Body of pancreas (tissue), 4 donors: Measurements from ENCODE around the gene XPR1. TPM values are rescaled to one million over a fixed set of nuclear protein-coding genes. Genes with fewer than 3 reads are reported as not detected.

Experiments
- ATAC-seq: fragments of 150-250 bp; one replicate; pipeline ENCODE4 v1.9.1; 2016
- DNase-seq, 4 donors: peaks; one replicate each; pipeline ENCODE4 v3.0.0-alpha.2; 2019
- H3K27ac ChIP-seq, 4 donors: fragments of 200-600 bp; sonication (generic); 1 replicate in 3 of 4; 2 replicates in 1 of 4; pipeline versions ENCODE4 v1.5.1 to v1.6.1; 2016 to 2019; ENCODE audit warnings: mild to moderate bottlenecking in 1 of 4, mixed read lengths in 1 of 4, moderate library complexity in 1 of 4
- H3K27me3 ChIP-seq, 2 donors: fragments of 200-600 bp; sonication (generic); one replicate each; pipeline ENCODE4 v1.6.0; 2016; ENCODE audit warnings: mild to moderate bottlenecking in 1 of 2
- H3K36me3 ChIP-seq, 2 donors: fragments of 200-600 bp; sonication (generic); replicated peaks in 1 of 2; 2 replicates each; pipeline ENCODE4 v1.5.1; 2016; ENCODE audit warnings: low read depth in 2 of 2; ENCODE audit not compliant: insufficient read depth in 1 of 2
- H3K4me1 ChIP-seq: fragments of 200-600 bp; sonication (generic); one replicate; pipeline ENCODE4 v1.6.0; 2016
- H3K4me3 ChIP-seq, 2 donors: fragments of 200-600 bp; sonication (generic); 1 replicate in 1 of 2; 2 replicates in 1 of 2; pipeline ENCODE4 v1.5.1; 2016 to 2019
- H3K9me3 ChIP-seq, 3 donors: fragments of 200-600 bp; sonication (generic); 1 replicate in 2 of 3; 2 replicates in 1 of 3; pipeline ENCODE4 v1.5.1; 2016
- POLR2A ChIP-seq, 3 donors: fragments of 450-650 bp; IDR thresholded peaks; one replicate each; pipeline ENCODE4 v1.6.1; 2016; ENCODE audit warnings: antibody characterized with exemption in 3 of 3, mild to moderate bottlenecking in 2 of 3
- WGBS, 2 donors: methylation state at CpG; one replicate each; pipeline ENCODE4 v1.1.5; 2017; 5-methylcytosine and 5-hydroxymethylcytosine counted together
- intact Hi-C: fragments of 100-400 bp; cut with DNase I; formaldehyde crosslinking; loops from one replicate; pipeline ENCODE4 v1.15.1; 2023
- total RNA-seq, 2 donors: library from RNA; depleted of rRNA; stranded (reverse); fragments of >200 nt; gene quantifications; one replicate each; pipeline ENCODE4 v1.1.0, GENCODE V29; 2016
- TF ChIP-seq, protein P1 (sequence below), 7 experiments: fragments of 450-650 bp in 4 of 7; fragments of 200-600 bp in 3 of 7; sonication (generic) in 3 of 7; IDR thresholded peaks; one replicate each; pipeline ENCODE4 v1.5.1; 2016 to 2019; ENCODE audit warnings: antibody characterized with exemption in 7 of 7

The XPR1 gene
- total RNA-seq, 2 donors from 2014 or later = 11.5 to 13.0 TPM

DNA sequence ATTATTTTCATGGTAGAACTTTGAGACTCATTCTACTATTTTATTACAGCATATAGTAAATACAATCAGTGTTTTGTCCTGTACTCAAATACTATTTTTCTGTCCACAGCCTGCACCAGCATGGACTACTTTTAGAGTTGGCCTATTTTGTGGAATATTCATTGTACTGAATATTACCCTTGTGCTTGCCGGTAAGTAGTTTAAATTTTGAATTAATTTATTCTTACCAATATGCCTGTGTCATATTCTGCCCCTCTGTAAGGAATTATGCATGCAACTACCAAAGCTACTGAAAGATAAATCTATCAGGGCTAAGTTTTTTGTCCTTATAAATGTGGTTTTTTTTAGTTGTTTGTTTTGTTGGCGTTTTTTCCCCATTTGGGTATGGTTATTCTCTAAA, 179.5 kb downstream of the XPR1 start:
- WGBS, 2 donors = 88 to 96% methylated on average over 2 of the region's 2 CpGs
- no peak for ATAC-seq
- no peak overlapping the region for H3K27ac ChIP-seq

DNA sequence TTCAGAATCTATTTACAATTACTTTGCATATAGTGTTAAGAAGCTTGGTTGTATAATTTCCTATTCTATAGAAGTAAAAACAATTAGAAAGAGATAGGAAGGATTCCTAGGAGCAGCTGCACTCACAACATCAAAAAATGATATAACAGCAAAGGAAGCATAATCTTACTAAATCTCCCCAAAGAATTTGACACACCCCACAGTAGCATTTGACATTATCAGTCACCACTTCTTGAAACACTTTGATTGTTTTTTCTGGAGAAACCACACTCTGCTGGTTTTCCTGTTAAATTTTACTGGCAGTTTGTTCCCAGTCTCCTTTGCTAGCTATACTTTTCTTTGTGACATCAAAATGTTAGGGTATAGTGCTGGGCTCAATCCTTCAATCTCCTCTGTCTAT, 180.1 kb downstream of the XPR1 start:
- Histone ChIP-seq H3K9me3 (no peaks in the 10 kb centered on the region), H3K4me1 (peaks cover 7% of the 10 kb centered on the region), H3K36me3 (peaks cover 0 to 4% of the 10 kb centered on the region in 2 donors), H3K4me3 (no peak overlapping the region), H3K27ac (no peak overlapping the region), H3K27me3 (no peaks in the 10 kb centered on the region)
- TF ChIP-seq POLR2A (IDR thresholded peaks at IDR 0.05) = no peak
- TF ChIP-seq, protein P1, sequence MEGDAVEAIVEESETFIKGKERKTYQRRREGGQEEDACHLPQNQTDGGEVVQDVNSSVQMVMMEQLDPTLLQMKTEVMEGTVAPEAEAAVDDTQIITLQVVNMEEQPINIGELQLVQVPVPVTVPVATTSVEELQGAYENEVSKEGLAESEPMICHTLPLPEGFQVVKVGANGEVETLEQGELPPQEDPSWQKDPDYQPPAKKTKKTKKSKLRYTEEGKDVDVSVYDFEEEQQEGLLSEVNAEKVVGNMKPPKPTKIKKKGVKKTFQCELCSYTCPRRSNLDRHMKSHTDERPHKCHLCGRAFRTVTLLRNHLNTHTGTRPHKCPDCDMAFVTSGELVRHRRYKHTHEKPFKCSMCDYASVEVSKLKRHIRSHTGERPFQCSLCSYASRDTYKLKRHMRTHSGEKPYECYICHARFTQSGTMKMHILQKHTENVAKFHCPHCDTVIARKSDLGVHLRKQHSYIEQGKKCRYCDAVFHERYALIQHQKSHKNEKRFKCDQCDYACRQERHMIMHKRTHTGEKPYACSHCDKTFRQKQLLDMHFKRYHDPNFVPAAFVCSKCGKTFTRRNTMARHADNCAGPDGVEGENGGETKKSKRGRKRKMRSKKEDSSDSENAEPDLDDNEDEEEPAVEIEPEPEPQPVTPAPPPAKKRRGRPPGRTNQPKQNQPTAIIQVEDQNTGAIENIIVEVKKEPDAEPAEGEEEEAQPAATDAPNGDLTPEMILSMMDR (IDR thresholded peaks at IDR 0.05) = no peak
- intact Hi-C loops = no loop called here
- DNase-seq (no peak), ATAC-seq (no peak)

More for the DNA sequence above, 179.5 kb downstream of the XPR1 start:
- Histone ChIP-seq H3K27me3 (no peaks in the 10 kb centered on the region), H3K36me3 (peaks cover 0 to 4% of the 10 kb centered on the region in 2 donors), H3K4me1 (peaks cover 7% of the 10 kb centered on the region), H3K9me3 (no peaks in the 10 kb centered on the region), H3K4me3 (no peak overlapping the region)
- intact Hi-C loops = no loop called here
- TF ChIP-seq POLR2A (IDR thresholded peaks at IDR 0.05) = no peak
- TF ChIP-seq, protein P1 (IDR thresholded peaks at IDR 0.05) = no peak
- DNase-seq = no peak

DNA sequence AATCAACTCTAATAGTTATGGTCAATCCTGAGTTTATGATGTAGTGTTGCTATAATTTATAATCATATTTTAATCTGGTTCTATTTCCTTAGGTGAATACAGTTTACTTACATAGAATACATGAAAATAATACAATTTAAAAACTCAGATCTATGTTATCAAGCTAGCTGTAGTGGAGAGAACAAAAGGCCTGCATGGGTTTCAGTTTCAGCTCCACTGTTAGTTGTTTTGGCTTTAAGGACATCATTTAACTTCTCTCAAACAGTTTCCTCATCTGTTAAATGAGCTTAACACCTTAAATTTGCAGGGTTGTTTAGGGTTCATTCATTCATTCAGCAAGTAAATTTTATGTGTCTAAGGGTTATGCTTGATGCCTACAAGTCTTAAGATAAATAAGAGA, 182.4 kb downstream of the XPR1 start:
- H3K9me3 ChIP-seq = no peaks in the 10 kb centered on the region
- no peak overlapping the region for H3K27ac ChIP-seq
- peaks cover 0 to 2% of the 10 kb centered on the region in 2 donors for H3K36me3 ChIP-seq
- no peak overlapping the region for H3K4me3 ChIP-seq
- no peak for TF ChIP-seq POLR2A (IDR thresholded peaks at IDR 0.05)
- TF ChIP-seq, protein P1 (IDR thresholded peaks at IDR 0.05) = no peak
- no peaks in the 10 kb centered on the region for H3K27me3 ChIP-seq
- ATAC-seq (no peak), DNase-seq (no peak)
- peaks cover 7% of the 10 kb centered on the region for H3K4me1 ChIP-seq
- intact Hi-C loops = no loop called here

DNA sequence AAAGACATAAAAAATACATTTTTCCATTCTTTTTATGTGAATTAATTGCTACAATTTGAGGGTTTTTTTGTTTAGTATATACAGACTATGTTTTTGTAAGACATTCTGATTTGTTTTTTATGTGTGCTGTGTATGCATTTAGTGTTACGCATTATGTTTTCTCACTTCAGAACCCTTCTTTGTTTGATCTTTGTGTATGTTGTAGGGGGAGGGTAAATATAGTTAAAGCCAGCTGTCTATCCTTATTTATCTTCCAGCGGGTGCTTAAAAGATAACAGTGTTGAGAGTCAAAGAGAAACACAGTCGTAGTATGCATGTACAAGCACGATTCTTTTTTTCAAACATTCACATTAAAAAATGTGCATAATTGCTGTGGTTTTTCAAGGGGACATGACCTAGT, 183.4 kb downstream of the XPR1 start:
- ATAC-seq (no peak), DNase-seq (no peak)
- no peak overlapping the region for H3K27ac ChIP-seq
- H3K4me3 ChIP-seq = no peak overlapping the region
- peaks cover 7% of the 10 kb centered on the region for H3K4me1 ChIP-seq
- no peaks in the 10 kb centered on the region for H3K9me3 ChIP-seq
- H3K36me3 ChIP-seq = peaks cover 0 to 2% of the 10 kb centered on the region in 2 donors
- no peaks in the 10 kb centered on the region for H3K27me3 ChIP-seq
- 31 to 42% methylated on average over 4 of the region's 4 CpGs for WGBS, 2 donors
- intact Hi-C loops = no loop called here
- no peak for TF ChIP-seq POLR2A (IDR thresholded peaks at IDR 0.05)
- TF ChIP-seq, protein P1 (IDR thresholded peaks at IDR 0.05) = no peak

DNA sequence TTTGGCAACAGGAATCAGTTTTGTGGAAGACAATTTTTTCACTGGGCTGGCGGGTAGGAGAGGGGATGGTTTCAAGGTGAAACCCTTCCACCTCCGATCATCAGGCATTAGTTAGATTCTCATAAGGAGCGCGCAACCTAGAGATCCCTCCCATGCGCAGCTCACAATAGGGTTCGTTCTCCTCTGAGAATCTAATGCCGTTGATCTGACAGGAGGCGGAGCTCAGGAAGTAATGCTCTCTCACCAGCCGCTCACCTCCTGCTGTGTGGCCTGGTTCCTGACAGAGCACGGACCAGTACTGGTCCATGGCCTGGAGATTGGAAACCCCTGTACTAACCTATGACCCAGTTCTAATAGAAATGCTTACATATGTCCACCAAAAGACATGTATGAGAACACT, 184.3 kb downstream of the XPR1 start:
- DNase-seq (no peak), ATAC-seq (no peak)
- Histone ChIP-seq H3K36me3 (peaks cover 0 to 2% of the 10 kb centered on the region in 2 donors), H3K27ac (no peak overlapping the region), H3K4me1 (peaks cover 7% of the 10 kb centered on the region), H3K4me3 (no peak overlapping the region), H3K27me3 (no peaks in the 10 kb centered on the region), H3K9me3 (no peaks in the 10 kb centered on the region)
- WGBS, 2 donors = 91 to 95% methylated on average over 10 of the region's 10 CpGs
- TF ChIP-seq, protein P1 (IDR thresholded peaks at IDR 0.05) = no peak
- no peak for TF ChIP-seq POLR2A (IDR thresholded peaks at IDR 0.05)
- intact Hi-C loops = no loop called here
